Measurements from ENCODE around the gene FGF19. TPM values are rescaled to one million over a fixed set of nuclear protein-coding genes. Genes with fewer than 3 reads are reported as not detected.

FGF19 gene
- polyA plus RNA-seq, 1 donor from 2014 or later, result 4.6 TPM

GRCh38 chr11:69715446-69715845 lies 11.6 kb upstream of the FGF19 start:
- no peaks in the 10 kb centered on the region for H3K79me2 ChIP-seq (replicated peaks; ENCODE audit: insufficient read depth, low read length)
- no peaks in the 10 kb centered on the region for H3F3A ChIP-seq (ENCODE audit: insufficient read depth, low read length, poor library complexity, severe bottlenecking)
- H3K4me2 ChIP-seq (ENCODE audit: low read length), result no peak overlapping the region
- H3K9me3 ChIP-seq (ENCODE audit: low read length), result no peaks in the 10 kb centered on the region
- no peak overlapping the region for H2AFZ ChIP-seq (ENCODE audit: low read depth, low read length)
- no peaks in the 10 kb centered on the region for H3K9me2 ChIP-seq (ENCODE audit: insufficient read depth, low read length)
- no peaks in the 10 kb centered on the region for H3K27me3 ChIP-seq (ENCODE audit: insufficient read depth, low read depth, low read length)
- TF ChIP-seq, protein P1, sequence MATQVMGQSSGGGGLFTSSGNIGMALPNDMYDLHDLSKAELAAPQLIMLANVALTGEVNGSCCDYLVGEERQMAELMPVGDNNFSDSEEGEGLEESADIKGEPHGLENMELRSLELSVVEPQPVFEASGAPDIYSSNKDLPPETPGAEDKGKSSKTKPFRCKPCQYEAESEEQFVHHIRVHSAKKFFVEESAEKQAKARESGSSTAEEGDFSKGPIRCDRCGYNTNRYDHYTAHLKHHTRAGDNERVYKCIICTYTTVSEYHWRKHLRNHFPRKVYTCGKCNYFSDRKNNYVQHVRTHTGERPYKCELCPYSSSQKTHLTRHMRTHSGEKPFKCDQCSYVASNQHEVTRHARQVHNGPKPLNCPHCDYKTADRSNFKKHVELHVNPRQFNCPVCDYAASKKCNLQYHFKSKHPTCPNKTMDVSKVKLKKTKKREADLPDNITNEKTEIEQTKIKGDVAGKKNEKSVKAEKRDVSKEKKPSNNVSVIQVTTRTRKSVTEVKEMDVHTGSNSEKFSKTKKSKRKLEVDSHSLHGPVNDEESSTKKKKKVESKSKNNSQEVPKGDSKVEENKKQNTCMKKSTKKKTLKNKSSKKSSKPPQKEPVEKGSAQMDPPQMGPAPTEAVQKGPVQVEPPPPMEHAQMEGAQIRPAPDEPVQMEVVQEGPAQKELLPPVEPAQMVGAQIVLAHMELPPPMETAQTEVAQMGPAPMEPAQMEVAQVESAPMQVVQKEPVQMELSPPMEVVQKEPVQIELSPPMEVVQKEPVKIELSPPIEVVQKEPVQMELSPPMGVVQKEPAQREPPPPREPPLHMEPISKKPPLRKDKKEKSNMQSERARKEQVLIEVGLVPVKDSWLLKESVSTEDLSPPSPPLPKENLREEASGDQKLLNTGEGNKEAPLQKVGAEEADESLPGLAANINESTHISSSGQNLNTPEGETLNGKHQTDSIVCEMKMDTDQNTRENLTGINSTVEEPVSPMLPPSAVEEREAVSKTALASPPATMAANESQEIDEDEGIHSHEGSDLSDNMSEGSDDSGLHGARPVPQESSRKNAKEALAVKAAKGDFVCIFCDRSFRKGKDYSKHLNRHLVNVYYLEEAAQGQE (IDR thresholded peaks at IDR 0.05; ENCODE audit: borderline replicate concordance), result no peak
- TF ChIP-seq RAD21 (conservative IDR thresholded peaks at IDR 0.05), result no peak
- TF ChIP-seq, protein P2, sequence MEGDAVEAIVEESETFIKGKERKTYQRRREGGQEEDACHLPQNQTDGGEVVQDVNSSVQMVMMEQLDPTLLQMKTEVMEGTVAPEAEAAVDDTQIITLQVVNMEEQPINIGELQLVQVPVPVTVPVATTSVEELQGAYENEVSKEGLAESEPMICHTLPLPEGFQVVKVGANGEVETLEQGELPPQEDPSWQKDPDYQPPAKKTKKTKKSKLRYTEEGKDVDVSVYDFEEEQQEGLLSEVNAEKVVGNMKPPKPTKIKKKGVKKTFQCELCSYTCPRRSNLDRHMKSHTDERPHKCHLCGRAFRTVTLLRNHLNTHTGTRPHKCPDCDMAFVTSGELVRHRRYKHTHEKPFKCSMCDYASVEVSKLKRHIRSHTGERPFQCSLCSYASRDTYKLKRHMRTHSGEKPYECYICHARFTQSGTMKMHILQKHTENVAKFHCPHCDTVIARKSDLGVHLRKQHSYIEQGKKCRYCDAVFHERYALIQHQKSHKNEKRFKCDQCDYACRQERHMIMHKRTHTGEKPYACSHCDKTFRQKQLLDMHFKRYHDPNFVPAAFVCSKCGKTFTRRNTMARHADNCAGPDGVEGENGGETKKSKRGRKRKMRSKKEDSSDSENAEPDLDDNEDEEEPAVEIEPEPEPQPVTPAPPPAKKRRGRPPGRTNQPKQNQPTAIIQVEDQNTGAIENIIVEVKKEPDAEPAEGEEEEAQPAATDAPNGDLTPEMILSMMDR (IDR thresholded peaks at IDR 0.05; ENCODE audit: poor library complexity, severe bottlenecking), result no peak
- no peak for TF ChIP-seq SMC3 (conservative IDR thresholded peaks at IDR 0.05; ENCODE audit: poor library complexity)
- TF ChIP-seq EZH2 (IDR thresholded peaks at IDR 0.05; ENCODE audit: borderline replicate concordance, insufficient read depth, low read length, poor library complexity, severe bottlenecking), result no peak
- no peak for TF ChIP-seq TAF1 (IDR thresholded peaks at IDR 0.05; ENCODE audit: low read depth)
- TF ChIP-seq POLR2AphosphoS5 (IDR thresholded peaks at IDR 0.05), result no peak
- no peak for TF ChIP-seq EP300 (conservative IDR thresholded peaks at IDR 0.05; ENCODE audit: poor library complexity, severe bottlenecking)
- TF ChIP-seq MXI1 (conservative IDR thresholded peaks at IDR 0.05; ENCODE audit: poor library complexity, severe bottlenecking), result no peak
- no peaks in the 10 kb centered on the region for H3K36me3 ChIP-seq (ENCODE audit: insufficient read depth, low read length)
- no peak overlapping the region for H3K27ac ChIP-seq (ENCODE audit: low read length)
- no peak overlapping the region for H3K9ac ChIP-seq (ENCODE audit: low read length)
- no peak overlapping the region for H3K4me3 ChIP-seq (ENCODE audit: low read length)
- no peaks in the 10 kb centered on the region for H4K20me1 ChIP-seq (ENCODE audit: insufficient read depth)

DNA sequence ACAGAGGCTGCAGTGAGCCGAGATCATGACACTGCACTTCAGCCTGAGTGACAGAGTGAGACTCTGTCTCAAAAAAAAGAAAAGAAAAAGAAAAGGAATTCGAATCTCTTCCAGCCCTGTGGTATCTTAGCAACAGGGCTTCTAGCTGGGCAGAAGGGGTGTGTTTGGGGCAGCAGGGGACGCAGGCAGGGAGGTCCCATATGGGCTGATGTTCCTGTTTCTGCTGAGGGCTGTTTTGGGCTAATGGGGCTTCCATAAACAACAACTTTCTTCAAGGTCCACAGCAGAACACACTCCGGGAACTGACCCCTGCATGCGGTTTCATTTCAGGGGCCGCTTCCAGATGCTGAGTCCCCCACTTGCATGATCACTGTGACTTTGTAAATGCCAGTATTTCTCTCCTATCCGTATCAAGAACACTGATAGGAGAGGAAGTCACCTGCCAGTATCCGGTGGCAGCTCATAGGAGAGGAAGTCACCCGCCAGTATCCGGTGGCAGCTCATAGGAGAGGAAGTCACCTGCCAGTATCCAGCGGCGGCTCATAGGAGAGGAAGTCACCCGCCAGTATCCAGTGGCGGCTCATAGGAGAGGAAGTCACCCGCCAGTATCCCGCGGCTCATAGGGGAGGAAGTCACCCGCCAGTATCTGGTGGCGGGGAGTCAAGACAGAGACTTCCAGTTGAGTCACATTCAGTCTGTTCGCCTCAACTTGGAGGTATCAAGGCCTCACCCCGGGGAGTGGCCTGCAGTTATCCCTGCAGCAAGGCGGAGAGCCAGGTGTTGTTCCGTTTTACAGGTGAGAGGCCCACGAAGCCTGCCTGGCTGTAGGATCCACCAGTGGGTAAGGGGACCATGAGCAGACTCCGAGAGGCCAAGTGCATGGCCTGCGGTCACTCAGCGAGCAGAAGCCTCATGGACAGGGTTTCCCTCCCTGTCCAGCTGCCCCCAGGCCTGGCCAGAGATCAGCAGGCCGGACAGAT lies 8.3 kb upstream of the FGF19 start:
- H4K20me1 ChIP-seq (ENCODE audit: insufficient read depth), result no peaks in the 10 kb centered on the region
- H3K27me3 ChIP-seq (ENCODE audit: insufficient read depth, low read depth, low read length), result no peaks in the 10 kb centered on the region
- TF ChIP-seq EZH2 (IDR thresholded peaks at IDR 0.05; ENCODE audit: borderline replicate concordance, insufficient read depth, low read length, poor library complexity, severe bottlenecking), result no peak
- TF ChIP-seq, protein P1 (IDR thresholded peaks at IDR 0.05; ENCODE audit: borderline replicate concordance), result no peak
- no peak for TF ChIP-seq RAD21 (conservative IDR thresholded peaks at IDR 0.05)
- TF ChIP-seq, protein P2 (IDR thresholded peaks at IDR 0.05; ENCODE audit: poor library complexity, severe bottlenecking), result no peak
- no peak overlapping the region for H3K4me3 ChIP-seq (ENCODE audit: low read length)
- no peaks in the 10 kb centered on the region for H3F3A ChIP-seq (ENCODE audit: insufficient read depth, low read length, poor library complexity, severe bottlenecking)
- no peak overlapping the region for H3K27ac ChIP-seq (ENCODE audit: low read length)
- H3K9me2 ChIP-seq (ENCODE audit: insufficient read depth, low read length), result no peaks in the 10 kb centered on the region
- no peak overlapping the region for H2AFZ ChIP-seq (ENCODE audit: low read depth, low read length)
- H3K79me2 ChIP-seq (replicated peaks; ENCODE audit: insufficient read depth, low read length), result no peaks in the 10 kb centered on the region
- H3K9ac ChIP-seq (ENCODE audit: low read length), result no peak overlapping the region
- no peak overlapping the region for H3K4me2 ChIP-seq (ENCODE audit: low read length)
- no peaks in the 10 kb centered on the region for H3K36me3 ChIP-seq (ENCODE audit: insufficient read depth, low read length)
- H3K9me3 ChIP-seq (ENCODE audit: low read length), result no peaks in the 10 kb centered on the region
